ENCODE results near the gene RIT1. TPM values are rescaled to one million over a fixed set of nuclear protein-coding genes. Genes with fewer than 3 reads are reported as not detected.
"Not testable (repeated sequence)": the region's sequence is repeated elsewhere in the genome, so short reads cannot be mapped to it uniquely, and the experiment has no call there.

Gene RIT1
- total RNA-seq, 1 donor from 2014 or later: 35.3 TPM

DNA sequence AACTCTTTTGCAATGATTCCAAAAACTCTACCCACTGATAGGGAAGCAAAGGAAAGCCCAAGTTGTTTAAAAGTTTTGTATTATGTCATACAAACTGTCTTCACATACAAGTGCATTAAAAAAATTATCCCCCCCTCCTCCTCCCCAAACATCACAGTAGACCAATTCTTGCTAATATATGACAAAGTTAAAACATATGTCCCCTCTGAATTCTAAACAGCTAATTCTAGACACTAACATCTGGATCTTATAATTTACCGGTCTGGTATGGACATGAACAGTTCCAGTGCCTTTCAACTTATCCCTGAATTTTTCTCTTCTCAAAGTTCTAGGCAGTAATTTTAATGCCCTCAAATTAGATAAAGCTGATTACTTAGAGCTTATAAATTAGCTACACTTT lies 13.4 kb downstream of the RIT1 start:
- H3K27ac Mint-ChIP-seq: peak overlapping the region; percentile 8

DNA sequence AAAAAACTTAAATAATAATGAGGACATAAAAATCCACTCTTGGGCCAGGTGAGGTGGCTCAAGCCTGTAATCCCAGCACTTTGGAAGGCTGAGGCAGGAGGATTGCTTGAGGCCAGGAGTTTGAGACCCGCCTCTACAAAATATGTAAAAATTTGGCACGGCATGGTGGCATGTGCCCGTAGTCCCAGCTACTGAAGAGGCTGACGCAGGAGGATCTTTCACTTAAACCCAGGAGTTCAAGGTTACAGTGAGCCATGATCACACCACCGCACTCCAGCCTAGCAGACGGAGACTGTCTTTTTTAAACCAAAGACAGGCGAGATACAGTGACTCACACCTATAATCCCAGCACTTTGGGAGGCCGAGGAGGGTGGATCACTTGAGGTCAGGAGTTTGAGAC lies 14.7 kb downstream of the RIT1 start:
- H3K9me3 Mint-ChIP-seq; H3K4me1 Mint-ChIP-seq (ENCODE audit: unreplicated experiment); DNase-seq (ENCODE audit: extremely low spot score, unreplicated experiment); H3K4me3 Mint-ChIP-seq; H3K27me3 Mint-ChIP-seq; H3K27ac Mint-ChIP-seq: not testable (repeated sequence)
- H3K36me3 Mint-ChIP-seq: peaks cover 10% of the 10 kb centered on the region

More for the DNA sequence above, 13.4 kb downstream of the RIT1 start:
- Mint-ChIP-seq H3K27me3 (no peaks in the 10 kb centered on the region), H3K36me3 (peaks cover 10% of the 10 kb centered on the region), H3K9me3 (no peaks in the 10 kb centered on the region), H3K4me1 (ENCODE audit: unreplicated experiment) (peaks cover 4% of the 10 kb centered on the region), H3K4me3 (no peak overlapping the region)
- TF ChIP-seq, protein P1, sequence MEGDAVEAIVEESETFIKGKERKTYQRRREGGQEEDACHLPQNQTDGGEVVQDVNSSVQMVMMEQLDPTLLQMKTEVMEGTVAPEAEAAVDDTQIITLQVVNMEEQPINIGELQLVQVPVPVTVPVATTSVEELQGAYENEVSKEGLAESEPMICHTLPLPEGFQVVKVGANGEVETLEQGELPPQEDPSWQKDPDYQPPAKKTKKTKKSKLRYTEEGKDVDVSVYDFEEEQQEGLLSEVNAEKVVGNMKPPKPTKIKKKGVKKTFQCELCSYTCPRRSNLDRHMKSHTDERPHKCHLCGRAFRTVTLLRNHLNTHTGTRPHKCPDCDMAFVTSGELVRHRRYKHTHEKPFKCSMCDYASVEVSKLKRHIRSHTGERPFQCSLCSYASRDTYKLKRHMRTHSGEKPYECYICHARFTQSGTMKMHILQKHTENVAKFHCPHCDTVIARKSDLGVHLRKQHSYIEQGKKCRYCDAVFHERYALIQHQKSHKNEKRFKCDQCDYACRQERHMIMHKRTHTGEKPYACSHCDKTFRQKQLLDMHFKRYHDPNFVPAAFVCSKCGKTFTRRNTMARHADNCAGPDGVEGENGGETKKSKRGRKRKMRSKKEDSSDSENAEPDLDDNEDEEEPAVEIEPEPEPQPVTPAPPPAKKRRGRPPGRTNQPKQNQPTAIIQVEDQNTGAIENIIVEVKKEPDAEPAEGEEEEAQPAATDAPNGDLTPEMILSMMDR (conservative IDR thresholded peaks at IDR 0.05): no peak
- DNase-seq (ENCODE audit: extremely low spot score, unreplicated experiment): no peak

DNA sequence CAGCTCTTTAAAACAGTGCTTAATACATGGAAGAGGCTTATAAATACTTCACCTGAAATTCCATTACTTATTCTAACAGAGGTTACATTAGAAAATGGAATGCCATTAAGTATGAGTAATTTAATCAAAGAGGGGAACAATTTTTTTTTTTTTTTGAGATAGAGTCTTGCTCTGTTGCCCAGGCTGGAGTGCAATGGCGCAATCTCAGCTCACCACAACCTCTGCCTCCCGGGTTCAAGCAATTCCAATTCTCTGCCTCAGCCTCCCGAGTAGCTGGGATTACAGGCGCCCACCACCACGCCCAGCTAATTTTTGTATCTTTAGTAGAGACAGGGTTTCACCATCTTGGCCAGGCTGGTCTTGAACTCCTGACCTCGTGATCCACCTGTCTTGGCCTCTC lies 15.5 kb downstream of the RIT1 start:
- not testable (repeated sequence) for H3K4me3 Mint-ChIP-seq; H3K27me3 Mint-ChIP-seq; H3K4me1 Mint-ChIP-seq (ENCODE audit: unreplicated experiment); H3K27ac Mint-ChIP-seq; DNase-seq (ENCODE audit: extremely low spot score, unreplicated experiment); H3K9me3 Mint-ChIP-seq
- peaks cover 10% of the 10 kb centered on the region for H3K36me3 Mint-ChIP-seq

DNA sequence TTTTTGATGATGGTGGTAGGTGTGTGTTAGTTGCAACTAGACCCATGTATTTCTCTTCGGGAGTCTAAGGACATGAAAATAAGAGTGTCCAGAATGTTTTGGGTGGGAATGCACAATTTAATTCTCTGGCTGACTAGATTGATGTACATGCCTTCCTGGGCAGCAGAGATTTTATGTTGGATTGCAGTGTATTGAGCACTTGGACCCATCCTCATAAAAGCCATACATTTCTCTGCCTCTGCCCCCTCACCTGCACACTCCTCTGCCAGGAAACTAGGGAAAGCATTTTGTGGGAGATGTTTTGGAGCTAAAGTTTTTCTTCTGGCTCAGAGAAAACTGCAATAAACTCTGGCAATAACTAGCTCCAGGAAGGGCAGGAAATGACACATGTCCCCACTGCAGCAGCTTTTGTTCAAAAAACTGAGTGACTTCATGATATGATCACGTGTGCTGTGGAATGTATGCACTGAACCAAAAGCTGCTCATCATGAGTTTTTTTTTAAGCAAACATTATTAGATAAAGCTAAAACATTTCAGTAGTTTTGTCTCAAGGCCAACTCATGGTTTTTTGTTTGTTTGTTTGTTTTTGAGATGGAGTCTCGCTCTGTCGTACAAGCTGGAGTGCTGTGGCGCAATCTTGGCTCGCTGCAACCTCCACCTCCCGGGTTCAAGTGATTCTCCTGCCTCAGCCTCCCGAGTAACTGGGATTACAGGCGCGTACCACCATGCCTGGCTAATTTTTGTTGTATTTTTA lies 17.6 kb downstream of the RIT1 start:
- Mint-ChIP-seq H3K27ac (peak overlapping the region; percentile 73), H3K9me3 (no peaks in the 10 kb centered on the region), H3K4me3 (no peak overlapping the region), H3K27me3 (no peaks in the 10 kb centered on the region), H3K4me1 (ENCODE audit: unreplicated experiment) (peaks cover 4% of the 10 kb centered on the region), H3K36me3 (peaks cover 7% of the 10 kb centered on the region)
- TF ChIP-seq, protein P1 (conservative IDR thresholded peaks at IDR 0.05): no peak
- no peak for DNase-seq (ENCODE audit: extremely low spot score, unreplicated experiment)

DNA sequence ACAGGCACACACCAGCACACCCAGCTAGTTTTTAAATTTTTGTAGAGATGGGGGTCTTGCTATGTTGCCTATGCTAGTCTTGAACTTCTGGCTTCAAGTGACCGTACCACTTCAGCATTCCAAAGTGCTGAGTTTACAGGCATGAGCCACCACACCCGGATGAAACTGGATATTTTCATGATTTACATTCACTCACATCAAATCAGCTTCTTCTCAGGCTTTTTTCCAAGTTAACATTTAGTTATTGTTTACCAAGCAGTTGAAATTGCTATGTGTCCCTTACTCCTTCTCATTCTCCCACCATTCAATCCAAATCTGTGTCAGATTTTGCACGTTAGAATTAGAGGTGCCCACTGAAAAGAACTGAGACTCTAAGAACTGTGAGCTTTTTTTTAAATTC lies 18.4 kb downstream of the RIT1 start:
- TF ChIP-seq, protein P1 (conservative IDR thresholded peaks at IDR 0.05): no peak
- H3K36me3 Mint-ChIP-seq: peaks cover 5% of the 10 kb centered on the region
- H3K4me3 Mint-ChIP-seq: no peak overlapping the region
- DNase-seq (ENCODE audit: extremely low spot score, unreplicated experiment): no peak
- H3K27ac Mint-ChIP-seq: peak overlapping the region; percentile 73
- H3K4me1 Mint-ChIP-seq (ENCODE audit: unreplicated experiment): peaks cover 4% of the 10 kb centered on the region
- no peaks in the 10 kb centered on the region for H3K27me3 Mint-ChIP-seq
- H3K9me3 Mint-ChIP-seq: no peaks in the 10 kb centered on the region

DNA sequence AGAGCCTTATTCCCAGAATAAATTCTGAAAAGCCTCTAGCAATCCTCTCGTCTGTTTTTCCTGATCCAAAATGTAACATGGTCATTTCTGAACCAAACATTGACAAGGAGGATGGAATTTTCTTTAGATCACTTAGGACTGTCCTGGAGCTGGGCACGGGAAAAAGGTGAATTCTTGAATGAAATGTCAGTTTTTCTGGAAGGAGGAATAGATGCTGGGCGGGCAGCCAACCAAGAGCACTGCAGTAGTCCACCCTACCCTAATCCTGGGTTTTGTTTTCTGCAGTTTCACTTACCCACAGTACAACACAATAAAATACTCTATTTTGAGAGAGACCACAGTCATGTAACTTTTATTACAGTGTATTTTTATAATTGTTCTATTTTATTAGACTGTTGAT lies 20.9 kb downstream of the RIT1 start:
- H3K36me3 Mint-ChIP-seq: no peaks in the 10 kb centered on the region
- DNase-seq (ENCODE audit: extremely low spot score, unreplicated experiment): no peak
- peaks cover 4% of the 10 kb centered on the region for H3K4me1 Mint-ChIP-seq (ENCODE audit: unreplicated experiment)
- H3K9me3 Mint-ChIP-seq: no peaks in the 10 kb centered on the region
- H3K27ac Mint-ChIP-seq: no peak overlapping the region
- no peak overlapping the region for H3K4me3 Mint-ChIP-seq
- TF ChIP-seq, protein P1 (conservative IDR thresholded peaks at IDR 0.05): no peak
- no peaks in the 10 kb centered on the region for H3K27me3 Mint-ChIP-seq
